HG02970 (cell line): ENCODE results near the gene PHF21B.
"Not testable (repeated sequence)": the region's sequence is repeated elsewhere in the genome, so short reads cannot be mapped to it uniquely, and the experiment has no call there.

ENCODE experiments used
- ATAC-seq: cut with Tn5 transposase; IDR thresholded peaks from one replicate; pipeline ENCODE4 v1.9.1; 2021; ENCODE audit warnings: mild to moderate bottlenecking, moderate library complexity, moderate number of reproducible peaks; ENCODE audit not compliant: unreplicated experiment, low FRiP score

Gene PHF21B

GRCh38 chr22:44906248-44906936, 103.4 kb downstream of the PHF21B start:
- ATAC-seq, result no peak

- ATAC-seq, result not testable (repeated sequence)
These were observed 105.2 kb downstream of the PHF21B start for GRCh38 chr22:44904492-44905152.

GRCh38 chr22:44903164-44903563, 106.6 kb downstream of the PHF21B start:
- not testable (repeated sequence) for ATAC-seq

- ATAC-seq, result no peak
These were observed 108.5 kb downstream of the PHF21B start for GRCh38 chr22:44901301-44901700.

- ATAC-seq, result no peak
These were observed 111.6 kb downstream of the PHF21B start for GRCh38 chr22:44898236-44898635.

- no peak for ATAC-seq
These were observed 114.3 kb downstream of the PHF21B start for GRCh38 chr22:44895296-44896055.

- no peak for ATAC-seq
These were observed 115.0 kb downstream of the PHF21B start for GRCh38 chr22:44894782-44895181.

GRCh38 chr22:44894321-44894720, 115.5 kb downstream of the PHF21B start:
- ATAC-seq, result no peak

- ATAC-seq, result no peak
These were observed 116.1 kb downstream of the PHF21B start for GRCh38 chr22:44893731-44894080.

- ATAC-seq, result no peak
These were observed 116.7 kb downstream of the PHF21B start for GRCh38 chr22:44892803-44893730.

- ATAC-seq, result no peak
These were observed 117.6 kb downstream of the PHF21B start for GRCh38 chr22:44892243-44892642.

- no peak for ATAC-seq
These were observed 118.0 kb downstream of the PHF21B start for GRCh38 chr22:44891791-44892190.

GRCh38 chr22:44891293-44891747, 118.5 kb downstream of the PHF21B start:
- ATAC-seq, result no peak

GRCh38 chr22:44890416-44891292, 119.2 kb downstream of the PHF21B start:
- ATAC-seq, result no peak

- ATAC-seq, result no peak
These were observed 120.4 kb downstream of the PHF21B start for GRCh38 chr22:44889255-44889878.

- ATAC-seq, result no peak
These were observed 121.1 kb downstream of the PHF21B start for GRCh38 chr22:44888491-44889254.

- ATAC-seq, result no peak
These were observed 121.9 kb downstream of the PHF21B start for GRCh38 chr22:44887941-44888366.

- ATAC-seq, result no peak
These were observed 123.9 kb downstream of the PHF21B start for GRCh38 chr22:44885806-44886360.
